Measurements from ENCODE around the gene OIP5. TPM values are rescaled to one million over a fixed set of nuclear protein-coding genes. Genes with fewer than 3 reads are reported as not detected.

The OIP5 gene
- total and polyA plus RNA-seq, 2 experiments from 2014 or later: 3.3 to 11.8 TPM

DNA sequence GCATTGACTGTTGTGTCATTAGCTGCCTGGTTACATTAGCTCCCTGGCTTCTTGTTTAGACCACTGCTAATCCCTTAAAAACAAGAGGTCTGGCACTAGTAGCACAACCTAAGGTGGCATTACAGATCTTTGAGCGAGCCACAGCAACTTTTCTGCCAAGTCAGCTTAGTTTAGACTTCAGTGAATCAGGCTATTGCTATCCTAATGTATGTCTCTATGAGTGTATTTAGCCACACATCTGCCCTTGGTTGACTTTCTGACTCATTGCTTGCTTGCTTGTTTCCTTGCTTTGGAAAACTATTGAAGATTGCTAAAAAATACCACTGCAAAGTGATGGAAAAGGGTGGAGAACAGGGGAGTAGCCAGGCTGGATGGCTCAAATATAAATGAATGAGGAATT is 51.2 kb downstream of the OIP5 start:
- no peaks in the 10 kb centered on the region for H4K20me1 ChIP-seq (ENCODE audit: insufficient read depth, poor library complexity, severe bottlenecking)
- H3K79me2 ChIP-seq: peaks cover 22% of the 10 kb centered on the region
- H3K9me3 ChIP-seq (ENCODE audit: low read depth): no peaks in the 10 kb centered on the region
- no peaks in the 10 kb centered on the region for H3K27me3 ChIP-seq
- no peaks in the 10 kb centered on the region for H3K9me2 ChIP-seq (replicated peaks; ENCODE audit: insufficient read depth)
- no peak overlapping the region for H2AFZ ChIP-seq
- WGBS (ENCODE audit: low lambda C conversion rate, missing lambda C conversion rate): 71% methylated on average over 1 of the region's 1 CpG
- no peak for TF ChIP-seq EZH2 (IDR thresholded peaks at IDR 0.05; ENCODE audit: borderline replicate concordance)
- TF ChIP-seq, protein P1, sequence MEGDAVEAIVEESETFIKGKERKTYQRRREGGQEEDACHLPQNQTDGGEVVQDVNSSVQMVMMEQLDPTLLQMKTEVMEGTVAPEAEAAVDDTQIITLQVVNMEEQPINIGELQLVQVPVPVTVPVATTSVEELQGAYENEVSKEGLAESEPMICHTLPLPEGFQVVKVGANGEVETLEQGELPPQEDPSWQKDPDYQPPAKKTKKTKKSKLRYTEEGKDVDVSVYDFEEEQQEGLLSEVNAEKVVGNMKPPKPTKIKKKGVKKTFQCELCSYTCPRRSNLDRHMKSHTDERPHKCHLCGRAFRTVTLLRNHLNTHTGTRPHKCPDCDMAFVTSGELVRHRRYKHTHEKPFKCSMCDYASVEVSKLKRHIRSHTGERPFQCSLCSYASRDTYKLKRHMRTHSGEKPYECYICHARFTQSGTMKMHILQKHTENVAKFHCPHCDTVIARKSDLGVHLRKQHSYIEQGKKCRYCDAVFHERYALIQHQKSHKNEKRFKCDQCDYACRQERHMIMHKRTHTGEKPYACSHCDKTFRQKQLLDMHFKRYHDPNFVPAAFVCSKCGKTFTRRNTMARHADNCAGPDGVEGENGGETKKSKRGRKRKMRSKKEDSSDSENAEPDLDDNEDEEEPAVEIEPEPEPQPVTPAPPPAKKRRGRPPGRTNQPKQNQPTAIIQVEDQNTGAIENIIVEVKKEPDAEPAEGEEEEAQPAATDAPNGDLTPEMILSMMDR (IDR thresholded peaks at IDR 0.05; ENCODE audit: poor library complexity): no peak
- no peak for TF ChIP-seq EZH2phosphoT487 (IDR thresholded peaks at IDR 0.05; ENCODE audit: low read depth, severe bottlenecking, unreplicated experiment)
- H3K4me1 ChIP-seq (ENCODE audit: insufficient read depth): no peaks in the 10 kb centered on the region
- peak; percentile 32 for DNase-seq (ENCODE audit: low spot score)
- H3K36me3 ChIP-seq (replicated peaks; ENCODE audit: insufficient read depth, low read depth): no peaks in the 10 kb centered on the region
- no peak overlapping the region for H3K4me3 ChIP-seq
- H3K27ac ChIP-seq: peak overlapping the region; percentile 36
- H3K4me2 ChIP-seq: no peak overlapping the region

DNA sequence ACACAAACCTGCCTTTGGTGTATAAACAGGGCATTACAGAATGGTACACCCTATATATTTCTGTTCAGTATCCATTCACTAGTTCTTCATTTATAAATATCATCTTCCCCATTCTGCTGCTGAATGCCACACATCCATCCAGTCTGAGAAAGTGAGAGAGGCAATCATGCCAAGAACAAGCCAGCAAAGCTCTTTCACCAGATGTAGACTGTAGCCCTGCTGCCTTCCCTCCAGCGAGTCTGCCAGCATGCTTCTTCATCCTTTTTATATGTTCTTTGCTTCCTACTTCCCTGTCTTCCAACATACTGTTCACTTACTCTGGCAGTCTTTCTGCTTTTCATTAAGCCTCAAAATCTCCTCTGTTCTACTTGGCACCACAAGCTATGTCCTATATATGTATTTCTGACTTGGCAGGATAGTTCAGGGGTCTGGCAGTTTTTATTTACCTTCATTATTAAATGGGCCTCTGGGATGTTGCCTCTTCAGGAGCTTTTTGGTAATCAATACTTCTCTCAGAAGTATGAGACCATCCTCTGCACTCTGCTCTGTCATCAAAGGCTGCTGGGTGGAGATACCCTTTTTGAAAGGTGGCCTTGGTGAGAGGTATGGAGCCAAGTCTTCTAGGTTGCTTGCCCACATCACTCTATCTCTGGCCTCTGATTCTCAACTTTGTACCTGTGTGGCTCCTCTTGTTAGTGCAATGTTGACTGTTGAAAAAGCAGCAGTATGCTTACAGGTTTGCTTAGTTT is 52.7 kb downstream of the OIP5 start:
- H4K20me1 ChIP-seq (ENCODE audit: insufficient read depth, poor library complexity, severe bottlenecking): no peaks in the 10 kb centered on the region
- no peak for DNase-seq (ENCODE audit: low spot score)
- WGBS (ENCODE audit: low lambda C conversion rate, missing lambda C conversion rate): 88% methylated on average over 1 of the region's 1 CpG
- no peaks in the 10 kb centered on the region for H3K4me1 ChIP-seq (ENCODE audit: insufficient read depth)
- H3K79me2 ChIP-seq: peaks cover 7% of the 10 kb centered on the region
- H3K36me3 ChIP-seq (replicated peaks; ENCODE audit: insufficient read depth, low read depth): no peaks in the 10 kb centered on the region
- H3K27me3 ChIP-seq: no peaks in the 10 kb centered on the region
- peak overlapping the region; percentile 35 for H3K27ac ChIP-seq
- H3K9me3 ChIP-seq (ENCODE audit: low read depth): no peaks in the 10 kb centered on the region
- no peaks in the 10 kb centered on the region for H3K9me2 ChIP-seq (replicated peaks; ENCODE audit: insufficient read depth)
- no peak overlapping the region for H3K4me3 ChIP-seq
- H3K4me2 ChIP-seq: no peak overlapping the region
- no peak overlapping the region for H2AFZ ChIP-seq
- TF ChIP-seq EZH2 (IDR thresholded peaks at IDR 0.05; ENCODE audit: borderline replicate concordance) (no peak), EZH2phosphoT487 (IDR thresholded peaks at IDR 0.05; ENCODE audit: low read depth, severe bottlenecking, unreplicated experiment) (no peak)
- TF ChIP-seq, protein P1 (IDR thresholded peaks at IDR 0.05; ENCODE audit: poor library complexity): no peak

DNA sequence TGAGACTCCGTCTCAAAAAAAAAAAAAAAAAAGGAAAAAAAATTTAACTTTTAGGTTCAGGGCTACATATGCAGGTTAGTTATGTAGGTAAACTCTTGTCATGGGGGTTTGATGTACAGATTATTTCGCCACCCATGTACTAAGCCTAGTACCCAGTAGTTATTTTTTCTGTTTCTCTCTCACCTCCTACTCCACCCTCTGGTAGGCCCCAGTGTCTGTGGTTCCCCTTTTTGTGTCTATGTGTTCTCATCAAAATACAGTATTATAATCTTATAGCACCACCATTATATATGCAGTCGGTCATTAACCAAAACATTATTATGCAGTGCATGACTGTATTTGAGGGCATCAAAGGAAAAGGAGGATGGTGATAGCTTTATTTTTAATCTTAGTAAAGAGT is 54.1 kb downstream of the OIP5 start:
- Histone ChIP-seq H4K20me1 (ENCODE audit: insufficient read depth, poor library complexity, severe bottlenecking) (no peaks in the 10 kb centered on the region), H2AFZ (no peak overlapping the region), H3K36me3 (replicated peaks; ENCODE audit: insufficient read depth, low read depth) (no peaks in the 10 kb centered on the region), H3K4me3 (no peak overlapping the region), H3K27ac (no peak overlapping the region), H3K27me3 (no peaks in the 10 kb centered on the region), H3K79me2 (no peaks in the 10 kb centered on the region), H3K9me3 (ENCODE audit: low read depth) (no peaks in the 10 kb centered on the region), H3K4me1 (ENCODE audit: insufficient read depth) (no peaks in the 10 kb centered on the region), H3K4me2 (no peak overlapping the region), H3K9me2 (replicated peaks; ENCODE audit: insufficient read depth) (no peaks in the 10 kb centered on the region)
- TF ChIP-seq, protein P1 (IDR thresholded peaks at IDR 0.05; ENCODE audit: poor library complexity): no peak
- TF ChIP-seq EZH2 (IDR thresholded peaks at IDR 0.05; ENCODE audit: borderline replicate concordance): no peak
- no peak for TF ChIP-seq EZH2phosphoT487 (IDR thresholded peaks at IDR 0.05; ENCODE audit: low read depth, severe bottlenecking, unreplicated experiment)
- DNase-seq (ENCODE audit: low spot score): no peak
- 98% methylated on average over 3 of the region's 3 CpGs for WGBS (ENCODE audit: low lambda C conversion rate, missing lambda C conversion rate)
